ENCODE data around the gene NWD2. TPM values are rescaled to one million over a fixed set of nuclear protein-coding genes. Genes with fewer than 3 reads are reported as not detected.

The NWD2 gene
- total RNA-seq, 2 donors from 2014 or later = 0.23 TPM; not detected in 1

- Histone ChIP-seq H3K27me3 (replicated peaks; ENCODE audit: insufficient read depth) (no peaks in the 10 kb centered on the region), H3K4me3 (no peak overlapping the region), H3K36me3 (no peaks in the 10 kb centered on the region), H3K9me3 (no peaks in the 10 kb centered on the region), H3K4me1 (replicated peaks) (no peaks in the 10 kb centered on the region), H3K27ac (no peak overlapping the region)
- intact Hi-C loops (cut with DNase I) = no loop called here
- no peak for TF ChIP-seq POLR2A (IDR thresholded peaks at IDR 0.05)
- TF ChIP-seq CTCF (IDR thresholded peaks at IDR 0.05) = no peak
- TF ChIP-seq POLR2AphosphoS5 (IDR thresholded peaks at IDR 0.05) = no peak
- no peak for DNase-seq (ENCODE audit: low spot score)
- 10% methylated on average over 1 of the region's 1 CpG for WGBS
Observed at GRCh38 chr4:37431417-37431743, 186.8 kb downstream of the NWD2 start.

GRCh38 chr4:37434469-37434868, 189.9 kb downstream of the NWD2 start:
- no peaks in the 10 kb centered on the region for H3K4me1 ChIP-seq (replicated peaks)
- intact Hi-C loops (cut with DNase I) = no loop called here
- H3K4me3 ChIP-seq = no peak overlapping the region
- no peaks in the 10 kb centered on the region for H3K9me3 ChIP-seq
- 45% methylated on average over 3 of the region's 3 CpGs for WGBS
- no peak for DNase-seq (ENCODE audit: low spot score)
- H3K27ac ChIP-seq = no peak overlapping the region
- TF ChIP-seq POLR2AphosphoS5 (IDR thresholded peaks at IDR 0.05) (no peak), POLR2A (IDR thresholded peaks at IDR 0.05) (no peak)
- no peaks in the 10 kb centered on the region for H3K36me3 ChIP-seq
- no peaks in the 10 kb centered on the region for H3K27me3 ChIP-seq (replicated peaks; ENCODE audit: insufficient read depth)

- no peak for DNase-seq (ENCODE audit: low spot score)
- Histone ChIP-seq H3K4me3 (no peak overlapping the region), H3K27me3 (replicated peaks; ENCODE audit: insufficient read depth) (no peaks in the 10 kb centered on the region), H3K4me1 (replicated peaks) (no peaks in the 10 kb centered on the region), H3K27ac (no peak overlapping the region), H3K9me3 (no peaks in the 10 kb centered on the region), H3K36me3 (no peaks in the 10 kb centered on the region)
- no peak for TF ChIP-seq CTCF (IDR thresholded peaks at IDR 0.05)
- no peak for TF ChIP-seq POLR2AphosphoS5 (IDR thresholded peaks at IDR 0.05)
- TF ChIP-seq POLR2A (IDR thresholded peaks at IDR 0.05) = no peak
- intact Hi-C loops (cut with DNase I) = no loop called here
- 77% methylated on average over 1 of the region's 1 CpG for WGBS
Observed at GRCh38 chr4:37436546-37436945, 192.0 kb downstream of the NWD2 start.

- Histone ChIP-seq H3K4me3 (no peak overlapping the region), H3K27ac (no peak overlapping the region), H3K9me3 (no peaks in the 10 kb centered on the region), H3K36me3 (no peaks in the 10 kb centered on the region), H3K4me1 (replicated peaks) (no peaks in the 10 kb centered on the region), H3K27me3 (replicated peaks; ENCODE audit: insufficient read depth) (no peaks in the 10 kb centered on the region)
- TF ChIP-seq POLR2A (IDR thresholded peaks at IDR 0.05) = no peak
- no peak for TF ChIP-seq POLR2AphosphoS5 (IDR thresholded peaks at IDR 0.05)
- WGBS = 37% methylated on average over 4 of the region's 4 CpGs
- intact Hi-C loops (cut with DNase I) = no loop called here
- DNase-seq (ENCODE audit: low spot score) = no peak
Observed at GRCh38 chr4:37437163-37437562, 192.6 kb downstream of the NWD2 start.

- WGBS = 73% methylated on average over 8 of the region's 8 CpGs
- no peak overlapping the region for H3K27ac ChIP-seq
- H3K4me3 ChIP-seq = no peak overlapping the region
- intact Hi-C loops (cut with DNase I) = no loop called here
- H3K36me3 ChIP-seq = no peaks in the 10 kb centered on the region
- H3K4me1 ChIP-seq (replicated peaks) = no peaks in the 10 kb centered on the region
- H3K9me3 ChIP-seq = no peaks in the 10 kb centered on the region
- TF ChIP-seq POLR2A (IDR thresholded peaks at IDR 0.05) (no peak), POLR2AphosphoS5 (IDR thresholded peaks at IDR 0.05) (no peak), CTCF (IDR thresholded peaks at IDR 0.05) (no peak)
- DNase-seq (ENCODE audit: low spot score) = no peak
- no peaks in the 10 kb centered on the region for H3K27me3 ChIP-seq (replicated peaks; ENCODE audit: insufficient read depth)
Observed at GRCh38 chr4:37438564-37439279, 194.2 kb downstream of the NWD2 start.

- no peaks in the 10 kb centered on the region for H3K27me3 ChIP-seq (replicated peaks; ENCODE audit: insufficient read depth)
- H3K4me3 ChIP-seq = no peak overlapping the region
- no peaks in the 10 kb centered on the region for H3K9me3 ChIP-seq
- no peaks in the 10 kb centered on the region for H3K4me1 ChIP-seq (replicated peaks)
- intact Hi-C loops (cut with DNase I) = no loop called here
- TF ChIP-seq POLR2A (IDR thresholded peaks at IDR 0.05) = no peak
- no peak for TF ChIP-seq POLR2AphosphoS5 (IDR thresholded peaks at IDR 0.05)
- TF ChIP-seq CTCF (IDR thresholded peaks at IDR 0.05) = no peak
- no peak for DNase-seq (ENCODE audit: low spot score)
- no peak overlapping the region for H3K27ac ChIP-seq
- no peaks in the 10 kb centered on the region for H3K36me3 ChIP-seq
- WGBS = 43% methylated on average over 5 of the region's 5 CpGs
Observed at GRCh38 chr4:37439809-37440474, 195.4 kb downstream of the NWD2 start.

All from prostate gland (tissue), 2 donors.